HG02623 (cell line): ENCODE measurements around the gene PTPRG.
"Not testable (repeated sequence)": the region's sequence is repeated elsewhere in the genome, so short reads cannot be mapped to it uniquely, and the experiment has no call there.

Experiments
- ATAC-seq: cut with Tn5 transposase; IDR thresholded peaks from one replicate; pipeline ENCODE4 v1.9.1; 2021; ENCODE audit warnings: moderate library complexity; ENCODE audit not compliant: unreplicated experiment

Gene PTPRG

GRCh38 chr3:61813636-61814035 lies 252.3 kb downstream of the PTPRG start:
- no peak for ATAC-seq

GRCh38 chr3:61814674-61815073 lies 253.3 kb downstream of the PTPRG start:
- no peak for ATAC-seq

DNA sequence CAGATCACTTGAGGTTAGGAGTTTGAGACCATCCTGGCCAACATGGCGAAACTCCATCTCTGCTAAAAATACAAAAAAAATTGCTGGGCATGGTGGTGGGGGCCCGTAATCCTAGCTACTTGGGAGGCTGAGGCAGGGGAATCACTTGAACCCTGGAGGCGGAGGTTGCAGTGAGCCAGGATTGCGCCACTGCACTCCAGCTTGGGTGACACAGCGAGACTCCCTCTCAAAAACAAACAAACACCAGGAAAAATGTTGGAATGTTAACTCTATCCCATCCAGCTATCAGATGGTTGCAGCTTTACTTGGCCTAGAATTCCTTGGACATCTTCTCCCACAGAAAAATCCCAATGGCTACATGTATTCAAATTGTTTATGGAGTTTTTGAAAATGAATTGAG lies 254.9 kb downstream of the PTPRG start:
- ATAC-seq: not testable (repeated sequence)

DNA sequence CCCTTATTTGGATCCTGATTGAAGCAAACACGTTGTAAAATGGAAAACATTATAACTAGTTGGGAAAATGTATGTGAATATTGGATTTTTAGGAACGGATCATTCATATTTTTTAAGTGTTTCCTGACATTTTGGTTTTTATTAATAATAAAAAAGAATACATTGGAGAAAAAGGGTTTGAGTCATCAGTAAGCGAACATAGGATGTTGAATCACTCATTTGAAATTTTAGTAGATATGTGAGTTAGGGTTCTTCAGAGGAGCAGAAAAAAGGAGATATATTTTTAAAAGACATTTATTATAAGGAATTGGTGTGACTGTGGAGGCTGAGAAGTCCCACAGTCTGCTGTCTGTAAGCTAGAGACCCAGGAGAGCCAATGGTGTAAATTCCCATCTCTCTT lies 258.5 kb downstream of the PTPRG start:
- no peak for ATAC-seq

DNA sequence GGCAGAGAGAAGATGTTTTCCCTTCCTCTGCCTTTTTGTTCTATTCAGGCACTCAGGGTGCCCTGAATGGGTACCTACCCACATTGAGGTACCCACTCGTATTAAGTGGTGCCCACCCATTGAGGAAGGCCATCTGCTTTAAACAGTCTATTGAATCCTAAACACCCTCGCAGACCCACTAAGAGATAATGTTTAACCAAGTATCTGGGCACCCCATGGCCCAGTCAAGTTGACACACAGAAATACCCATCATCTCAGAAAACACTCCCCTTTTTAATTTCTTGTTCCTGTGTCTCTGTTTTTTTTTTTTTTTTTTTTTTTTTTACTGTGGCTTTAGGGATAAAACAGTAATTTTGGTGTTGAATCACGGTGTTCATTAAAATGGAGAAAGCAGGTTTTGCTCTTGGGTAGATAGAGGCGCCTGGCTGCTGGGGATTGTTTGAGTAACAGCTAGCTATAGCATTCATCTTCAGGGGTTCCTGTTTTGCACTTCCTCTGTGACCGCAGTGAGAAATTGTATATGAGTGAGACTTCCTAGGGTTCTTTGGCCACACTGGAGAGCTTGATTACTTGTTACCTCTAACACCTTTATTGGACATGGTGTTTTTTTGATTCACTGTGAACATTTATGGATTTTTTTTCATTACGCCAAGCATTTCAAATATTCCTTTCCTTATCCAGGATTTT lies 259.1 kb downstream of the PTPRG start:
- no peak for ATAC-seq

DNA sequence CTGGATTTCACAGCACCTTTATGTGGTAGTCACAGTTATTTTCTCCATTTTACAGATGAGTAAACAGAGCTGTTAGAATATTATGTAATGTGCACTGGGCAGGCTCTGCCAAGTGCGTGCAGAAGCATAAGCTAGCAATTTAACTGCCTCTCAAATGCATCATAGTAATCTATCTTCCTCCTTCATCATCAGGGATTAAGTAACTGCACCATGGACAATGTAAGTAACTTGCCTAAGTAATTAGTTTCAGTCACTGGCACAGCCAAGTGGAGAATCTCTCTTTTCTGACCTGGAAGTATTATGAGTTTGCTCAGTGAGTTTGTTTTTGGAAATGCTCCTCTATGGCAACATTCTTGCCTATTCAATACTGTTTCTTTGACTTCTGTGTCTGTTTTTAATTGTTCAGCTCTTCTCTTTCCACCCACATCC lies 260.5 kb downstream of the PTPRG start:
- ATAC-seq: no peak

DNA sequence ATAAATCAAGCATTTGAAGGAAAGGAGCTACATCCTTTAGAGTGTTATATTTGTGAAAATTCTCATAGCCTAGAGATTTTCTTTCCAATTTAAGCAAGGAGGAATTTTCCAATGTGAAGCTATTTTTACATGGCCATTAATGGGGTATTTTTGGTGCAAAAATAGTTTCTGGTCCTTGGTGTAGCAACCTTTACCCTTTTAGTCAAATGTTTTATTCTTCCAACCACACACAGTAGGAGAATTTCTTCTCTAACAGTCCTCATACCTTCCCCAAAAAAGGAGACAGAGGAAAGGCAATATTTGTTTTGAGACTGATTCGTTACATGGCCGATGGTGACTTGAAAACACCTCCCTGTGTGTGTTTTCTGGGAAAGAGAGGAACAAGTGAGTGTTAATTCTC lies 261.2 kb downstream of the PTPRG start:
- no peak for ATAC-seq

DNA sequence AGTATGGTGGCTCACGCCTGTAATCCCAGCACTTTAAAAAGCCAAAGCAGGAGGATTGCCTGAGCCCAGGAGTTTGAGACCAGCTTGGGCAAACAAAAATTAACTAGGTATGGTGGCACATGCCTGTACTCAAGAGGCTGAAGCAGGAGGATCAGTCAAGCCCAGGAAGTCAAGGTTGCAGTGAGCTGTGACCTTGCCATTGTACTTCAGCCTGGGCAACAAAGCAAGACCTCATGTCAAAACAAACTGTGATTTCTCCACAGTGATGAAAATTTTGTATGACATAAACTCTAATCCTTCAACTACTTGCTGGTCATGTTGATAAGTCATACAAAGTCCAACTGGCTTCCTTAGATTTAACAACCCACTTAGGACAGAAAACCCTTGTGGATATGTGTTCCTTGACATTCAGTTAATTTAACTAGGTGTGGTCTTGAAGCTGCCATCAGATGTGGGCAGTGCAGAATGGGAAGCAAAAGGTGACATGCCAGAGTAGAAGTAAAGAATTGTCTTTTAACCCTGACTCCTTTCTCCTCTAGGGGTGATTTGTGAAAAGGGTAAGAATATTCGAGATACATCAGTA lies 263.3 kb downstream of the PTPRG start:
- ATAC-seq: no peak

DNA sequence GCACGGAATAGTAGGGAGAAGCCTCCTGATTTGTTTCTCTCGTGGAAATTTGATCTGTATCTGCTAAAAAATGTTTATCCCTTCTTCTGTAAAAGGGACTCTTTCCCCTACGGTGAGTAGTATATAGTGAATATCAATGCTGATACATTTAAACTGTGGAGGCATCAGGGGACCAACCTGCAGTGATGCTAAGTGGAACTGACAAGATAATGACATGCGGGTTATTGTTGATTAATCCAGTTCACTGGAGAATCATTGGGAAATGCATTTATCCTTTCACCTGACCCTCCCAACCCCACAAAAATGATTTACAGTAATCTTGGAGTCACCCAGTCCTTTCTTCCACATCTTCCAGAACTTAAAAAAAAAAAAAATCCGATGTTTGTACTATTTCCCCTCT lies 264.8 kb downstream of the PTPRG start:
- ATAC-seq: no peak

- no peak for ATAC-seq
Observed at GRCh38 chr3:61828184-61828874, 267.0 kb downstream of the PTPRG start.

DNA sequence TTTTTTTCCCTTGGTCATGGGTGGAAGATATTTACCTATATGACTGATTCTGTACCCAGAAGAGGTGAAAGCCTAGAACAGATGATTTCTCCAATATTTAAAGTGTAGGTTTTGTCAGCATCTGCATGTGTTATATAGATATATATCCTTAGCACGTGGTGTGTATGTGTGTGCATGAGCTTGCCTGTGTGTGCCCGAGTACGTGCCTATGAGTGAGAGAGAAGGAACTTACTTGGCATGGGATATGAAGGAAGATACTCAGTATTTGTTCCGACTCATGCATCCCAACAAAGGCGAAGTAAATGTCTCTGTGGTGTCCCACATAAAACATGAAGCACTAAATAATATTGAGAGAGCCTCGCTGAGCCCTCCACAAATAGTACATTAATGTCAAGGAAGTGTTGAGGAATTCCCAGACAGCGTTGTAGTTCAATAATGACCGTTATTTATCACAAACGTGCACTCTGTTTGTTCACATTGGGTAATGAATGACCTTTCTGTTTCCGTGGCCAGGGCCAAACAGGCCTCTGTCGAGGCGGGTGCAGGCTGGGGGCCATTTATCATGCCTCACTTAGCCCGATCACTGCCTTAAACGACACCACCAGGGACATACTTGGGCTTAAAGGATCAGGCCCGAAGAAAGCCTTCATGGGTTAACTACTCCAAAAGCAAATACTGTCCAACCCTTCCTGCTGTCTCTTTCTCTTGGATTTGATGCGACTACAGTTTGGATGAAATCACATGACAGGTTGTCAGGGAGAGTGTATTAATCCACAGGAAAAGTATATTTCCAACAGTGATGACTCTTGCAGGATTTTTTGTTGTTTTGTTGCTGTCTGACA lies 267.7 kb downstream of the PTPRG start:
- no peak for ATAC-seq

GRCh38 chr3:61829722-61830350 lies 268.5 kb downstream of the PTPRG start:
- ATAC-seq: no peak

DNA sequence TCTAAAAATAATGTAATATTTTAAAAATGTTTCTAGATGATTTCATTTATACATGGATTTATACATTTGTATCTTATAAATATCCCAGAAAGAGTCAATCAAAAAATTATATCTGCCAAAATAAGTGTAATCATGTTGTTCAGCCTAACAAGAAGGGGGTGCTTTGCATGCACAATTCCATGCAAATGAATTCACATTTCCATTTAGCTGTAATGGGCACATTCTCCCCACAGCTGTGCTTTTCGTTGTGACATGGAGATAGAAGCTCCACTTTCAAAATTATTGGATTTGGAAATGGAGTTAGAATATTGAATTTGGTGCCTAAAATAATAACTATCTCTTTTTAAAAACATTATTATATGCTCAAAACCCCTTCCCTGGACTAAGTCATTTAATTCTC lies 270.6 kb downstream of the PTPRG start:
- ATAC-seq: no peak

DNA sequence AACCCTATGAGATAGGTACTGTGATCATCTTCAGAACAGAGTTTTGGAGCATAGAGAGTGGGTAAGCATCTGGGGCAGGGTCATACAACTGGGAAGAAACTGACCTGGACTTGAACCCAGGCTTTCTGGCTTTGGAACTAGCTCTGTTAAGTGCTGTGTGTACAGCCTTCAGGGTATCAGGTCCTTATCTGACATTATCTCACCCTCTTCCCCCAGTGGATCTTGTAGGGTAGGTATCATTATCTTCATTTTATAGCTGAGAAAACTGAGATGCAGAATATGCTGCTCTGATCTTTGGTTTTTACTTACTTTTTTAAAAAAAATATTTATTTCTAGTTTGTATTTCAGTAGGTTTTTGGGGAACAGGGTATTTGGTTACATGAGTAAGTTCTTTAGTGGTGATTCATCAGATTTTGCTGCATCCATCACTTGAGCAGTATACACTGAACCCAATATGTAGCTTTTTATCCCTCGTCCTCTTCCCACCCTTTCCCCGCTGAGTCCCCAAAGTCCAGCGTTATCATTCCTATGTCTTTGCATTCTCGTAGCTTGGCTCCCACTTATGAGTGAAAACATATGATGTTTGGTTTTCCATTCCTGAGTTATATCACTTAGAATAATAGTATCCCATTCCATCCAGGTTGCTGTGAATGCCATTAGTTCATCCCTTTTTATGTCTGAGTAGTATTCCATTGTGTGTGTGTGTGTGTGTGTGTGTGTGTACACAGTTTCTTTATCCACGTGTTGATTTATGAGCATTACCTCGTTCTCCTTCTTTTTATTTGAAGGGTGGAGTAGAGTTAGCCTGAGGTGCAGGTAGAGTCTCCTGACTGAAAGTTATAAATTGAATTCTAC lies 271.2 kb downstream of the PTPRG start:
- no peak for ATAC-seq

- no peak for ATAC-seq
Observed at GRCh38 chr3:61839256-61839655, 277.9 kb downstream of the PTPRG start.

DNA sequence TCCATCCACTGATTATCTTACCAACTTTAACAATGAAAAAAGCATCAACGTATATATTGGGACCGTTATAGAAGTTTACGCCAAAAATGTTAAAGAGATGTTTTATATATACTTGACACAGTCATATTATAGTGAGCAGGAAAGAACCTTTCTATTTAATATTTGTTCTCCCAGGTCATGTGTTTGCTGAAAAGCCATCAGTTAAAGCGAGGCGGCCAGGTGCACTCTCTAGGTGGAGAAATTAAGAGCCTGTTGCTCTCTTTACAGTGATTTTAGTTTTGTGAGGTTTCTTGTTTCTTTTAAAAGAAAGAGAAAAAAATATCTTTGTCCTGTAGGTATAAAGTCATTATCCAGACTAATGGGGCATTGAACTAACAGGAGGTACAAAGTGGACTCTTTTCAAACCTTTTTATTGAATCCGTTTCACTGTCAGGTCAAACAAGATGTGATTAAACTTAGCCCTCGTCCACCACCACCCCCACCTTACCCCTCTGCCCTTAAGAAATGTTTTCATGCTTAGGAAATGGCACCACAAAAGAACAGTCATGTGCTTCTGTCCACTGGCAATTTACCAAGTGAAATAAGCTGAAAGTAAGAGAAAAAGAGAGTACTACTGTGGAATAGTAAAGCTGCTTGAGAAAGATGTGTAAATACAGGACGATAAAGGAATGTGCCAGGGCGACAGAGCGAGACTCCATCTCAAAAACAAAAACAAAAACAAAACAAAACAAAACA lies 279.9 kb downstream of the PTPRG start:
- ATAC-seq: no peak

DNA sequence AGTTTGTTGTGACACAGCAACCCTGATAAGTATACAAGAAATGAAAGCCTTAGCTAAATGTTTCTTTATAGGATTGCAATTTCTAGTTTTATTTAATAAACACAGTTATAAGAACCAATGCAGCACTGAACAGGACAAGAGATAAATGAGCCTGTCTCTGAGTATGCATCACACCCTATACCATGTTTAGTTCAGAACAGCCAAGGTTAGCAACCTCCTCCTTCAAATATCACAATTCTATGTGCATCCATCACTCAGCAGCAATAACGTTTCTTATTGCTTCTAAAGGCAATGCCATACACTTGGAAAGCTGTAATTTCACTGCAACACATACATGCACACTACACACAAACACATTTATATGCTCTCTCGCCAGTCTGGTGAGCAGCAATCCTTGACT lies 280.6 kb downstream of the PTPRG start:
- no peak for ATAC-seq

DNA sequence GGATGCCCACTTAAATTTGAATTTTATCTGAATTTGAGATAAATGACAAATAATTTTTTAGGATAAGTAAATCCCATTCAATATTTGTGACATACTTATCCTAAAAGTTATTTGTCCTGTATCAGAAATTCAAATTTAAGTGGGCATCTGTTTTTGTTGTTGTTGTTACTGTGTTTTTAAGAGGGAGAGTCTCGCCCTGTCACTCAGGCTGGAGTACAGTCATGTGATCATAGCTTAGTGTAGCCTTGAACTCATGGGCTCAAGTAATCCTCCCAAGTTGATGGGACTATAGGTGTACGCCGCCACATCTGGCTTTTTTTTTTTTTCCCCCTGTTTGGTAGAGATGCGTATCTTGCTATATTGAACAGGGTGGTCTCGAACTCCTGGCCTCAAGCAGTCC lies 283.0 kb downstream of the PTPRG start:
- no peak for ATAC-seq

DNA sequence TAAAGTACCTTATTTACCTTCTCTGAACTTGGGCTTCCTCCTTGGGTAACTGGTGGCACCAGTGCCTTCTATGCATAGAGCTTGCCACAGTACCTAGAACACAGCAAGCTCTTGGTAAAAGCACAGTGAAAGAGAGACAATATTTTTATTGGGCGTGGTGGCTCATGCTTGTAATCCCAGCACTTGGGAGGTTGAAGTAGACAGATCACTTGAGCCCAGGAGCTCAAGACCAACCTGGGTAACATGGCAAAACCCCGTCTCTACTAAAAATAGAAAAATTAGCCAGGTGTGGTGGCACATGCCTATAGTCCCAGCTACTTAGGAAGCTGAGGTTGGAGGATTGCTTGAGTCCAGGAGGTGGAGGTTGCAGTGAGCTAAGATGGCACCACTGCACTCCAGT lies 285.1 kb downstream of the PTPRG start:
- no peak for ATAC-seq
